OCI-LY7 (cell line): ENCODE measurements around the gene LIN37. TPM values are rescaled to one million over a fixed set of nuclear protein-coding genes. Genes with fewer than 3 reads are reported as not detected.

Experiments used
- BruUV-seq: library from RNA; stranded (reverse); fragments of 400-500 nt; replicated peaks from 2 replicates; lab custom pipeline; 2021; lab: Mats Ljungman, UMichigan
- CTCF ChIA-PET: fragments of 300-600 bp; sonication (Branson Sonifier 250); formaldehyde crosslinking; loops from one replicate; lab custom pipeline; 2022; ENCODE audit warnings: antibody characterized with exemption; ENCODE audit not compliant: unreplicated experiment; lab: Charles Lee
- POLR2A ChIA-PET: fragments of 300-600 bp; sonication (Branson Sonifier 250); formaldehyde crosslinking; loops from one replicate; lab custom pipeline; 2022; ENCODE audit warnings: antibody characterized with exemption; lab: Charles Lee
- DNase-seq: peaks from one replicate; pipeline ENCODE4 v3.0.0-alpha.2; 2015; ENCODE audit warnings: low spot score
- H2AFZ ChIP-seq: fragments of 200-600 bp; sonication (generic), shearing (Covaris generic); 2 replicates; pipeline ENCODE4 v1.6.1; 2014; ENCODE audit warnings: mild to moderate bottlenecking, antibody characterized with exemption, low read length, moderate library complexity
- H3K27ac ChIP-seq: fragments of 200-600 bp; sonication (generic); 2 replicates; pipeline ENCODE4 v1.5.1; 2014; ENCODE audit warnings: mixed run types, low read depth, mild to moderate bottlenecking, moderate library complexity, low read length, inconsistent platforms; ENCODE audit not compliant: poor library complexity, severe bottlenecking
- H3K36me3 ChIP-seq: fragments of 200-600 bp; sonication (generic); 2 replicates; pipeline ENCODE4 v1.6.1; 2014; ENCODE audit warnings: mild to moderate bottlenecking, antibody characterized with exemption, low read length, moderate library complexity, mixed read lengths; ENCODE audit not compliant: insufficient read depth
- H3K4me1 ChIP-seq: fragments of 200-600 bp; sonication (generic); 2 replicates; pipeline ENCODE4 v1.5.1; 2014; ENCODE audit warnings: mild to moderate bottlenecking, low read length; ENCODE audit not compliant: insufficient read depth, poor library complexity, severe bottlenecking
- H3K4me2 ChIP-seq: fragments of 200-600 bp; sonication (generic); 2 replicates; pipeline ENCODE4 v1.6.1; 2014; ENCODE audit warnings: mild to moderate bottlenecking, low read length
- H3K4me3 ChIP-seq: fragments of 200-600 bp; sonication (generic); 2 replicates; pipeline ENCODE4 v1.5.1; 2014; ENCODE audit warnings: mild to moderate bottlenecking, low read depth, low read length; ENCODE audit not compliant: poor library complexity, severe bottlenecking
- H3K79me2 ChIP-seq: fragments of 200-600 bp; sonication (generic); 2 replicates; pipeline ENCODE4 v1.6.1; 2016; ENCODE audit warnings: low read depth, mild to moderate bottlenecking, low read length, moderate library complexity, mixed read lengths; ENCODE audit not compliant: insufficient read depth
- H3K9me2 ChIP-seq: fragments of 200-600 bp; sonication (generic); 2 replicates; pipeline ENCODE4 v1.6.1; 2016; ENCODE audit warnings: mild to moderate bottlenecking, low read length, mixed read lengths; ENCODE audit not compliant: insufficient read depth
- H3K9me3 ChIP-seq: fragments of 200-600 bp; sonication (generic); 2 replicates; pipeline ENCODE4 v1.6.1; 2014; ENCODE audit warnings: mild to moderate bottlenecking, mixed run types, low read length, mixed read lengths
- H4K20me1 ChIP-seq: fragments of 200-600 bp; sonication (generic); 2 replicates; pipeline ENCODE4 v1.6.1; 2014; ENCODE audit warnings: mild to moderate bottlenecking, antibody characterized with exemption, low read length, moderate library complexity, mixed read lengths; ENCODE audit not compliant: insufficient read depth
- CTCF ChIP-seq: fragments of 200-600 bp; sonication (generic); conservative IDR thresholded peaks from 2 replicates; pipeline ENCODE4 v1.5.1; 2014; ENCODE audit warnings: mild to moderate bottlenecking, antibody characterized with exemption, low read length, moderate library complexity, mixed read lengths
- EZH2phosphoT487 ChIP-seq: fragments of 200-600 bp; sonication (generic); IDR thresholded peaks from 2 replicates; pipeline ENCODE4 v1.6.1; 2018; ENCODE audit warnings: low read depth, borderline replicate concordance, mild to moderate bottlenecking, mixed run types, antibody characterized with exemption, low read length, moderate library complexity, mixed read lengths
- intact Hi-C: fragments of 100-400 bp; cut with micrococcal nuclease; formaldehyde crosslinking; loops from one replicate; pipeline ENCODE4 v1.10.0; 2022; ENCODE audit not compliant: unreplicated experiment
- total RNA-seq, 2 experiments: library from RNA; depleted of rRNA in 1 of 2; stranded (reverse); fragments of >200 nt in 1 of 2; shearing (Covaris generic) in 1 of 2; gene quantifications; 2 replicates each; pipeline ENCODE4 v1.2.3, GENCODE V29; 2014 to 2022

LIN37 gene
- total RNA-seq, 2 experiments from 2014 or later: 11.6 to 11.7 TPM

GRCh38 chr19:35791814-35792279, 43.5 kb downstream of the LIN37 start:
- Histone ChIP-seq H3K4me2 (no peak overlapping the region), H3K4me3 (no peak overlapping the region), H3K79me2 (no peaks in the 10 kb centered on the region), H3K36me3 (no peaks in the 10 kb centered on the region), H2AFZ (no peak overlapping the region), H3K27ac (no peak overlapping the region), H3K4me1 (no peaks in the 10 kb centered on the region), H4K20me1 (no peaks in the 10 kb centered on the region), H3K9me3 (no peaks in the 10 kb centered on the region), H3K9me2 (no peaks in the 10 kb centered on the region)
- no TSS peak for BruUV-seq
- DNase-seq: no peak
- TF ChIP-seq CTCF (no peak), EZH2phosphoT487 (no peak)
- POLR2A ChIA-PET: no interaction called here
- intact Hi-C loops: loop anchor here (1.0 kb wide), 1 partner anchor 99 kb away; no protein-coding TSS in a partner anchor
- CTCF ChIA-PET: no interaction called here

GRCh38 chr19:35792312-35792711, 43.9 kb downstream of the LIN37 start:
- Histone ChIP-seq H3K9me2 (no peaks in the 10 kb centered on the region), H3K4me1 (no peaks in the 10 kb centered on the region), H3K27ac (no peak overlapping the region), H3K9me3 (no peaks in the 10 kb centered on the region), H3K79me2 (no peaks in the 10 kb centered on the region), H3K4me2 (no peak overlapping the region), H2AFZ (no peak overlapping the region), H3K4me3 (no peak overlapping the region), H4K20me1 (no peaks in the 10 kb centered on the region), H3K36me3 (no peaks in the 10 kb centered on the region)
- DNase-seq: no peak
- CTCF ChIA-PET: no interaction called here
- POLR2A ChIA-PET: no interaction called here
- intact Hi-C loops: no loop called here
- no peak for TF ChIP-seq EZH2phosphoT487
- no peak for TF ChIP-seq CTCF
- no TSS peak for BruUV-seq

- DNase-seq: no peak
- ChIA-PET CTCF (no interaction called here), POLR2A (no interaction called here)
- Histone ChIP-seq H3K9me2 (no peaks in the 10 kb centered on the region), H3K4me2 (no peak overlapping the region), H3K4me3 (no peak overlapping the region), H3K4me1 (no peaks in the 10 kb centered on the region), H3K36me3 (no peaks in the 10 kb centered on the region), H4K20me1 (no peaks in the 10 kb centered on the region), H3K9me3 (no peaks in the 10 kb centered on the region), H3K79me2 (no peaks in the 10 kb centered on the region), H2AFZ (no peak overlapping the region), H3K27ac (no peak overlapping the region)
- TF ChIP-seq CTCF (no peak), EZH2phosphoT487 (no peak)
- no TSS peak for BruUV-seq
- intact Hi-C loops: no loop called here
These were observed 44.5 kb downstream of the LIN37 start for GRCh38 chr19:35792888-35793287.
